Measurements from ENCODE around the gene LBHD2. TPM values are rescaled to one million over a fixed set of nuclear protein-coding genes. Genes with fewer than 3 reads are reported as not detected.

Gene LBHD2
- polyA plus RNA-seq (2013): 0.30 and 0.39 TPM in 2 replicates

DNA sequence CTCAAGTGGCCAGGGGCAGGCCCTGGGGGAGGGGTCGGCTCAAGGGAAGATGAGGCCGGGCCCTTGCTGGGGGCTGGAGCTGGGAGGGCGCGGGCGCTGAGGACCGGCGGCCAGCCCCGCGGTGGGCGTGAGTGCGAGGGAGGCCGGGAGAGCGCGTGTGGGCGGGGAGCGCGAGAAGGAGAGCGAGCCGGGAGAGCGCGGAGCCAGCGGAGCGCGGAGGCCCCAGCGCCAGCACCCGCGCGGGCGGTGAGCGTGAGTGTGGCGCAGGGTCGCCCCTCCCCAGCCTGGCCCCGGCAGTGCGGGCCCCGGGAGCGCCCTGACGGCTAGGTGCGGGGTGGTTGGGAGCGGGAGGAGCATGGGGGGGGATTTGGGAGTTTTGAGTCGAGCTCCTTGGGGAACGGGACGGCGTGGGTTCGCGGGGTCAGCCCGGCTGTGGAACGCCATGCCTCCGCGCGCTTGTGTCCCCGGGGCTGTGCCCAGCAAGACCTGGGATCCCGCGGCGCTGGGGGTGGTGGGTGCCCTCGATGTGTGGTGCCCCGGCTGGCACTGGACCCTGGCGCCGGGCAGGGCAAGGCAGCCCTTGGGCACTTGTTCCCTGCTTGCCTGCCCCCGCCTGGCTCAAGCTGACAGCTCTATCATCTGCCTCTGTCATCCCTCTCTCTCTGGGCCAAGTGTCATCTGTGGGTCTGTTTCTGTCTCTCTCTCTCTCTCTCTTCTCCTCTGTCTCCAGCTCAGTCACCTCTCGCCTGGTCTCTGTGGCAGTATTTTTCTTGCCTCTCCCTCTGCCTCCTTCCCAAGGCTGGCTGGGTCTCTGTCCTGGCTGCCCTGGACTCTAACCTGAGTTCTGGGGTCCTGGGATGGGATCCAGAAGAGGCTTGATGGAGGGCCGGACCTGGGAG, at the start of gene LBHD2:
Gene LBHD2, plus strand, starts transcription at position 190 of the 899 bp plus-strand sequence. CDS start 1,803 bp downstream, outside the sequence.
- Histone ChIP-seq H3K9me3 (ENCODE audit: insufficient read depth, low read depth, low read length) (peaks cover 8% of the 10 kb centered on the region), H4K91ac (ENCODE audit: low read depth, low read length) (no peak within 1 kb of the TSS), H2AFZ (ENCODE audit: insufficient read depth, low read length, poor library complexity) (no peak within 1 kb of the TSS), H3K9ac (ENCODE audit: low read length) (no peak within 1 kb of the TSS), H3K4ac (ENCODE audit: low read depth, low read length) (no peak within 1 kb of the TSS), H3K4me1 (ENCODE audit: control insufficient read depth in 1 of 2, insufficient read depth in 2 of 2, low read length in 2 of 2) (no peaks in the 10 kb centered on the region), H2BK5ac (ENCODE audit: low read depth, low read length, poor library complexity) (no peak within 1 kb of the TSS), H3K79me2 (ENCODE audit: control insufficient read depth, insufficient read depth, low read length, poor library complexity) (no peaks in the 10 kb centered on the region), H2BK120ac (ENCODE audit: insufficient read depth, low read length, poor library complexity) (no peak within 1 kb of the TSS), H3K14ac (ENCODE audit: low read length) (no peak within 1 kb of the TSS), H2BK12ac (ENCODE audit: low read length) (no peak within 1 kb of the TSS), H3K36me3 (ENCODE audit: control insufficient read depth in 1 of 2, insufficient read depth in 2 of 2, low read length in 2 of 2) (no peaks in the 10 kb centered on the region), H3K27me3 (ENCODE audit: insufficient read depth, low read length) (peaks cover 12% of the 10 kb centered on the region), H4K8ac (ENCODE audit: low read depth, low read length) (no peak within 1 kb of the TSS), H3K23ac (ENCODE audit: low read length) (no peak within 1 kb of the TSS), H2AK5ac (ENCODE audit: low read length) (no peak within 1 kb of the TSS), H4K12ac (ENCODE audit: low read depth, low read length) (no peak within 1 kb of the TSS), H3K79me1 (ENCODE audit: low read length) (no peaks in the 10 kb centered on the region), H3K27ac (ENCODE audit: low read depth, low read length) (no peak within 1 kb of the TSS), H3K18ac (ENCODE audit: low read length) (no peak within 1 kb of the TSS), H3K4me3 (ENCODE audit: low read depth, low read length) (no peak within 1 kb of the TSS), H3K4me2 (ENCODE audit: low read length) (no peak within 1 kb of the TSS)
- no CpG with 5 or more reads among the region's 61 CpGs for WGBS (ENCODE audit: extremely low coverage, insufficient coverage, insufficient read length)
- no peak for DNase-seq

DNA sequence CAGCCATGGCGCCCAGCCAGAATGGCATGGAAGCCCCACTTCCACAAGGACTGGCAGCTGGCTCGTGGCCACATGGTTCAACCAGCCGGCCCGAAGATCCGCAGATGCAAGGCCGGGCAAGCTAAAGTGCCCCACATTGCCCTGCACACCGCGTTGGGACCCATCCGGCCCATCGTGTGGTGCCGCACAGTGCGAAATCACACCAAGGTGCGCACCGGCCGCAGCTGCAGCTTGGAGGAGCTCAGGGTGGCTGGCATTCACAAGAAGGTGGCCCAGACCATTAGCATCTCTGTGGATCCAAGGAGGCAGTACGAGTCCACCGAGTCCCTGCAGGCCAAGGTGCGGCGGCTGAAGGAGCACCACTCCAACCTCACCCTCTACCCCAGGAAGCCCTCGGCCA, 42.5 kb upstream of the LBHD2 start:
- H3K4me1 ChIP-seq (ENCODE audit: control insufficient read depth in 1 of 2, insufficient read depth in 2 of 2, low read length in 2 of 2): no peaks in the 10 kb centered on the region
- no peak overlapping the region for H3K4me2 ChIP-seq (ENCODE audit: low read length)

DNA sequence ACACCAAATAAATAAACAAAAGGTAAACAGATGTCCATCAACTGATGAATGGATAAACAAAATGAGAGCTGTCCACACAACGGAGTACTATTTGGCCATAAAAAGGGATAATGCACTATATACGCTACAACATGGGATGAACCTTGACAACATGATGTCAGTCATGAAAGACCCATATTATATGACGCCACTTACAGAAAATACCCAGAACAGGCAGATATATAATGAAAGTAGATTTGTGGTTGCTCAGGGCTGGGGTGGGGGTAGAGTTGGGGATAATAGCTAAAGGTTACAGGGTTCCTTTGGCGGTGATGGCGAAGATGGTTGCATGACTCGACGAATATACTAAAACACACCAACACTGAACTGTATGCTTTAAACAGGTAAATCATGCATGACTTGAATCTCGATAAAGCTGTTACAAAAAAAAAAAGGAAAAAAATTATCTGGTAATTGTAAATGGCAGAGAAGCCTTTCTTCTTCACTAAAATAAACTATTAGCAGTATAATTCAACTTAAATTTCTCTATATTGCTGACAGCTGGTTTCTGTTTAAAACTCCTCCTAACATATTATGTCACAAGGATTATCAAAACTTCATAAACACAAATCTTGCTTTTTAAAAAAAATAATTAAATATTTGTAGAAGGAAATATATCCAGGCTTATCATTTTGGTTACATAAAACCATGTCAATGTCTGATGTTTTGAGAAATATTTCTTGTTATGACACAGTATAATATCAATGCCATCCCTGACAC, 40.6 kb upstream of the LBHD2 start:
- no peaks in the 10 kb centered on the region for H3K27me3 ChIP-seq (ENCODE audit: insufficient read depth, low read length)
- no peak overlapping the region for H3K18ac ChIP-seq (ENCODE audit: low read length)
- H2AK5ac ChIP-seq (ENCODE audit: low read length): no peak overlapping the region
- H3K23ac ChIP-seq (ENCODE audit: low read length): no peak overlapping the region
- peak overlapping the region; percentile 80 for H3K4ac ChIP-seq (ENCODE audit: low read depth, low read length)
- H4K12ac ChIP-seq (ENCODE audit: low read depth, low read length): no peak overlapping the region
- H3K14ac ChIP-seq (ENCODE audit: low read length): no peak overlapping the region
- no peak overlapping the region for H2BK12ac ChIP-seq (ENCODE audit: low read length)
- no peak overlapping the region for H2BK120ac ChIP-seq (ENCODE audit: insufficient read depth, low read length, poor library complexity)
- no peaks in the 10 kb centered on the region for H3K9me3 ChIP-seq (ENCODE audit: insufficient read depth, low read depth, low read length)
- H3K27ac ChIP-seq (ENCODE audit: low read depth, low read length): no peak overlapping the region
- H2AFZ ChIP-seq (ENCODE audit: insufficient read depth, low read length, poor library complexity): no peak overlapping the region
- H3K4me3 ChIP-seq (ENCODE audit: low read depth, low read length): no peak overlapping the region
- H3K36me3 ChIP-seq (ENCODE audit: control insufficient read depth in 1 of 2, insufficient read depth in 2 of 2, low read length in 2 of 2): peaks cover 12 to 13% of the 10 kb centered on the region in 2 experiments
- DNase-seq: no peak
- no peaks in the 10 kb centered on the region for H3K4me1 ChIP-seq (ENCODE audit: control insufficient read depth in 1 of 2, insufficient read depth in 2 of 2, low read length in 2 of 2)
- H3K79me1 ChIP-seq (ENCODE audit: low read length): no peaks in the 10 kb centered on the region
- no peak overlapping the region for H4K8ac ChIP-seq (ENCODE audit: low read depth, low read length)
- whole genome bisulfite sequencing (ENCODE audit: extremely low coverage, insufficient coverage, insufficient read length): no CpG with 5 or more reads among the region's 8 CpGs
- no peak overlapping the region for H3K4me2 ChIP-seq (ENCODE audit: low read length)
- no peak overlapping the region for H3K9ac ChIP-seq (ENCODE audit: low read length)
- H4K91ac ChIP-seq (ENCODE audit: low read depth, low read length): no peak overlapping the region
- H3K79me2 ChIP-seq (ENCODE audit: control insufficient read depth, insufficient read depth, low read length, poor library complexity): peaks cover 11% of the 10 kb centered on the region
- H2BK5ac ChIP-seq (ENCODE audit: low read depth, low read length, poor library complexity): no peak overlapping the region

More for the DNA sequence above, 42.5 kb upstream of the LBHD2 start:
- no peak overlapping the region for H3K23ac ChIP-seq (ENCODE audit: low read length)
- H3K27me3 ChIP-seq (ENCODE audit: insufficient read depth, low read length): no peaks in the 10 kb centered on the region
- no peak for DNase-seq
- WGBS (ENCODE audit: extremely low coverage, insufficient coverage, insufficient read length): no CpG with 5 or more reads among the region's 20 CpGs
- no peak overlapping the region for H2BK5ac ChIP-seq (ENCODE audit: low read depth, low read length, poor library complexity)
- no peak overlapping the region for H3K9ac ChIP-seq (ENCODE audit: low read length)
- H4K8ac ChIP-seq (ENCODE audit: low read depth, low read length): no peak overlapping the region
- no peaks in the 10 kb centered on the region for H3K79me1 ChIP-seq (ENCODE audit: low read length)
- no peak overlapping the region for H2AFZ ChIP-seq (ENCODE audit: insufficient read depth, low read length, poor library complexity)
- H3K18ac ChIP-seq (ENCODE audit: low read length): peak overlapping the region; percentile 1
- H4K12ac ChIP-seq (ENCODE audit: low read depth, low read length): no peak overlapping the region
- H2AK5ac ChIP-seq (ENCODE audit: low read length): no peak overlapping the region
- H3K36me3 ChIP-seq (ENCODE audit: control insufficient read depth in 1 of 2, insufficient read depth in 2 of 2, low read length in 2 of 2): peaks cover 8 to 11% of the 10 kb centered on the region in 2 experiments
- H2BK12ac ChIP-seq (ENCODE audit: low read length): no peak overlapping the region
- no peak overlapping the region for H3K27ac ChIP-seq (ENCODE audit: low read depth, low read length)
- H4K91ac ChIP-seq (ENCODE audit: low read depth, low read length): no peak overlapping the region
- H3K9me3 ChIP-seq (ENCODE audit: insufficient read depth, low read depth, low read length): no peaks in the 10 kb centered on the region
- H3K4ac ChIP-seq (ENCODE audit: low read depth, low read length): peak overlapping the region; percentile 9
- peaks cover 11% of the 10 kb centered on the region for H3K79me2 ChIP-seq (ENCODE audit: control insufficient read depth, insufficient read depth, low read length, poor library complexity)
- no peak overlapping the region for H2BK120ac ChIP-seq (ENCODE audit: insufficient read depth, low read length, poor library complexity)
- no peak overlapping the region for H3K14ac ChIP-seq (ENCODE audit: low read length)
- no peak overlapping the region for H3K4me3 ChIP-seq (ENCODE audit: low read depth, low read length)

DNA sequence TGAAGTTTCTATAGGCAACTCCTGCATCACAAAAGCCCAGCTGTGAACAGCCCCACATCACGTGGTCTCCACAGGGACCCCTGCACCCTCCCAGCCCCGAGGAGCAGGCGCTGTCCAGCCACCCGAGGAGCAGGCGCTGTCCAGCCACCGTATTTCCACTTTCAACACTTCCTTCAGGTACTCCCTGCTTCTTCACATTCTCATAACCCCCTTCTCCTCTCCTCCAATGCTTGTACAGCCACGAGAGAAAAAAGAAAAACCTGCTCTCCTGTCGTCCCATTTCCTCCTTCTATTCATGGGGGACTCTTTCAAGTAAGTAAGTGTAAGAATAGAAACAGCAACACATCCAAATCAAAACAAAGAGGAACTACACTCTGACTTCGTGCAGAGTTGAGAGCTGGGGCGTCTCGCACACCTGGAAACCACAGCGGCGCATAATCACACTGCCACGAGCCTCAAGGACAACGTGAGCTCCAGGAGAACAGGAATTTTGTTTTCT, 38.6 kb upstream of the LBHD2 start:
- Histone ChIP-seq H4K8ac (ENCODE audit: low read depth, low read length) (no peak overlapping the region), H3K4me3 (ENCODE audit: low read depth, low read length) (no peak overlapping the region), H2BK5ac (ENCODE audit: low read depth, low read length, poor library complexity) (no peak overlapping the region), H2AK5ac (ENCODE audit: low read length) (no peak overlapping the region), H3K27me3 (ENCODE audit: insufficient read depth, low read length) (no peaks in the 10 kb centered on the region), H3K79me2 (ENCODE audit: control insufficient read depth, insufficient read depth, low read length, poor library complexity) (peaks cover 13% of the 10 kb centered on the region), H3K18ac (ENCODE audit: low read length) (no peak overlapping the region), H4K91ac (ENCODE audit: low read depth, low read length) (no peak overlapping the region), H3K9me3 (ENCODE audit: insufficient read depth, low read depth, low read length) (no peaks in the 10 kb centered on the region), H2AFZ (ENCODE audit: insufficient read depth, low read length, poor library complexity) (no peak overlapping the region), H3K4ac (ENCODE audit: low read depth, low read length) (peak overlapping the region; percentile 4), H3K9ac (ENCODE audit: low read length) (no peak overlapping the region), H3K4me1 (ENCODE audit: control insufficient read depth in 1 of 2, insufficient read depth in 2 of 2, low read length in 2 of 2) (peaks cover 0 to 2% of the 10 kb centered on the region in 2 experiments), H2BK120ac (ENCODE audit: insufficient read depth, low read length, poor library complexity) (no peak overlapping the region), H3K14ac (ENCODE audit: low read length) (no peak overlapping the region), H3K4me2 (ENCODE audit: low read length) (no peak overlapping the region), H3K27ac (ENCODE audit: low read depth, low read length) (no peak overlapping the region), H3K36me3 (ENCODE audit: control insufficient read depth in 1 of 2, insufficient read depth in 2 of 2, low read length in 2 of 2) (peaks cover 12 to 13% of the 10 kb centered on the region in 2 experiments), H2BK12ac (ENCODE audit: low read length) (no peak overlapping the region), H3K79me1 (ENCODE audit: low read length) (no peaks in the 10 kb centered on the region), H3K23ac (ENCODE audit: low read length) (no peak overlapping the region), H4K12ac (ENCODE audit: low read depth, low read length) (no peak overlapping the region)
- no CpG with 5 or more reads among the region's 15 CpGs for WGBS (ENCODE audit: extremely low coverage, insufficient coverage, insufficient read length)
- DNase-seq: no peak

All from trophoblast cell (in vitro differentiated cells and primary cell).